ENCODE results near the gene PNPT1. TPM values are rescaled to one million over a fixed set of nuclear protein-coding genes. Genes with fewer than 3 reads are reported as not detected.

PNPT1 gene
- total and polyA plus RNA-seq, 2 donors (not counting 3 experiments of a cell fraction or from before 2014, with no cell fraction given): 6.6 to 32.4 TPM

DNA sequence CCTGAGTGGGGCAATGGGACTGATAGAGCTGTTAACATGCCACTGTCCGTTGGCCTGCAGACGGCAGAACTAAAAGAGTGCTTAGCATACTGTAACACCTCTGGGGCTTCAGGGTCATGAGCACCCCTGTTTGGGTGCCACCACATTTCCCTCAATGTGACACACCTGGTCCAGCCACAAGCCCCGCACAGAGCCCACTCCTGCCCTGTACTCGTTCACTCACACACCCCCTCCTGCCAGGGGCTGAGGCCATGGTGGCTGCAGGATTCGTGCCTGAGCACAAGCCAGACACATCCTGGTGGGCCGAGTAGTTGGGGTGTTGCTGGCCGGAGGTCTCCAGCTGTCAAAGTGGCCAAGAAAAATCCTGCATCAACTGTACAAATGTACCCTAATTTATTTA lies 71.8 kb downstream of the PNPT1 start:
- H3K4me1 ChIP-seq (ENCODE audit: control insufficient read depth, extremely low read depth, insufficient read depth, low read length): peaks cover 10% of the 10 kb centered on the region
- POLR2A ChIA-PET: no interaction called here
- no peaks in the 10 kb centered on the region for H3K36me3 ChIP-seq (ENCODE audit: control insufficient read depth in 2 of 2, extremely low read depth in 1 of 2, insufficient read depth in 2 of 2, low read length in 2 of 2)
- no peak overlapping the region for H3K4me2 ChIP-seq (ENCODE audit: insufficient read depth, low read length)
- intact Hi-C loops (cut with micrococcal nuclease): no loop called here
- dilution Hi-C loops (cut with MboI; ENCODE audit: extremely low pct_ligation_motif_present, low sequenced_read_pairs): no loop called here
- no peak overlapping the region for H3K27ac ChIP-seq (ENCODE audit: insufficient read depth, low read depth, low read length)
- H3K4me3 ChIP-seq (replicated peaks in 1 of 3; ENCODE audit: insufficient read depth in 1 of 3, low read depth in 1 of 3, low read length in 3 of 3): no peak overlapping the region
- no TSS peak for BruUV-seq (replicated peaks)
- no peaks in the 10 kb centered on the region for H3K27me3 ChIP-seq (ENCODE audit: control insufficient read depth in 2 of 2, insufficient read depth in 2 of 2, low read length in 2 of 2)
- H3K9ac ChIP-seq (replicated peaks; ENCODE audit: extremely low read depth, insufficient read depth, low read length): no peak overlapping the region
- no peaks in the 10 kb centered on the region for H3K9me3 ChIP-seq (replicated peaks; ENCODE audit: control insufficient read depth, insufficient read depth, low read length)
- CTCF ChIA-PET: no interaction called here
- H4K20me1 ChIP-seq (replicated peaks; ENCODE audit: control insufficient read depth, extremely low read depth, insufficient read depth, low read length): no peaks in the 10 kb centered on the region
- TF ChIP-seq GATA2 (IDR thresholded peaks at IDR 0.05; ENCODE audit: insufficient read depth, insufficient read length, low read depth, low read length) (no peak), FOS (IDR thresholded peaks at IDR 0.05; ENCODE audit: borderline replicate concordance, insufficient read depth, low read length) (no peak), MYC (IDR thresholded peaks at IDR 0.05; ENCODE audit: low read depth, low read length) (no peak), POLR2A (IDR thresholded peaks at IDR 0.05; ENCODE audit: low read depth, low read length) (no peak), POLR2AphosphoS5 (IDR thresholded peaks at IDR 0.05; ENCODE audit: insufficient read depth, low read depth, low read length) (no peak), EZH2 (IDR thresholded peaks at IDR 0.05; ENCODE audit: borderline replicate concordance, low read depth, low read length, severe bottlenecking) (no peak), JUN (IDR thresholded peaks at IDR 0.05; ENCODE audit: borderline replicate concordance, insufficient read depth, insufficient read length, low read depth) (no peak)
- TF ChIP-seq, protein P1, sequence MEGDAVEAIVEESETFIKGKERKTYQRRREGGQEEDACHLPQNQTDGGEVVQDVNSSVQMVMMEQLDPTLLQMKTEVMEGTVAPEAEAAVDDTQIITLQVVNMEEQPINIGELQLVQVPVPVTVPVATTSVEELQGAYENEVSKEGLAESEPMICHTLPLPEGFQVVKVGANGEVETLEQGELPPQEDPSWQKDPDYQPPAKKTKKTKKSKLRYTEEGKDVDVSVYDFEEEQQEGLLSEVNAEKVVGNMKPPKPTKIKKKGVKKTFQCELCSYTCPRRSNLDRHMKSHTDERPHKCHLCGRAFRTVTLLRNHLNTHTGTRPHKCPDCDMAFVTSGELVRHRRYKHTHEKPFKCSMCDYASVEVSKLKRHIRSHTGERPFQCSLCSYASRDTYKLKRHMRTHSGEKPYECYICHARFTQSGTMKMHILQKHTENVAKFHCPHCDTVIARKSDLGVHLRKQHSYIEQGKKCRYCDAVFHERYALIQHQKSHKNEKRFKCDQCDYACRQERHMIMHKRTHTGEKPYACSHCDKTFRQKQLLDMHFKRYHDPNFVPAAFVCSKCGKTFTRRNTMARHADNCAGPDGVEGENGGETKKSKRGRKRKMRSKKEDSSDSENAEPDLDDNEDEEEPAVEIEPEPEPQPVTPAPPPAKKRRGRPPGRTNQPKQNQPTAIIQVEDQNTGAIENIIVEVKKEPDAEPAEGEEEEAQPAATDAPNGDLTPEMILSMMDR (IDR thresholded peaks at IDR 0.05; ENCODE audit: extremely low read depth in 1 of 2, insufficient read depth in 1 of 2, low read depth in 1 of 2, low read length in 2 of 2): no peak
- TF ChIP-seq, protein P2, sequence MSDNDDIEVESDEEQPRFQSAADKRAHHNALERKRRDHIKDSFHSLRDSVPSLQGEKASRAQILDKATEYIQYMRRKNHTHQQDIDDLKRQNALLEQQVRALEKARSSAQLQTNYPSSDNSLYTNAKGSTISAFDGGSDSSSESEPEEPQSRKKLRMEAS (IDR thresholded peaks at IDR 0.05; ENCODE audit: insufficient read depth, insufficient read length): no peak
- no peak for FAIRE-seq
- H3K9me1 ChIP-seq (replicated peaks; ENCODE audit: control insufficient read depth, extremely low read depth, insufficient read depth, low read length): no peaks in the 10 kb centered on the region
- no peak for DNase-seq (ENCODE audit: low read depth, low spot score)
- no peak overlapping the region for H2AFZ ChIP-seq (ENCODE audit: low read depth, low read length)
- peaks cover 38% of the 10 kb centered on the region for H3K79me2 ChIP-seq (ENCODE audit: control insufficient read depth, insufficient read depth, low read length)
